C4-2B (cell line): ENCODE data around the gene MRPL24.

Experiments
- H3K27ac ChIP-seq: fragments of 450-650 bp; 2 replicates; pipeline ENCODE4 v1.5.1; 2017
- CTCF ChIP-seq: fragments of 450-650 bp; conservative IDR thresholded peaks from 2 replicates; pipeline ENCODE4 v1.5.1; 2017; ENCODE audit warnings: mild to moderate bottlenecking
- ZFX ChIP-seq: fragments of 450-650 bp; IDR thresholded peaks from 2 replicates; pipeline ENCODE4 v1.6.1; 2017

MRPL24 gene

DNA sequence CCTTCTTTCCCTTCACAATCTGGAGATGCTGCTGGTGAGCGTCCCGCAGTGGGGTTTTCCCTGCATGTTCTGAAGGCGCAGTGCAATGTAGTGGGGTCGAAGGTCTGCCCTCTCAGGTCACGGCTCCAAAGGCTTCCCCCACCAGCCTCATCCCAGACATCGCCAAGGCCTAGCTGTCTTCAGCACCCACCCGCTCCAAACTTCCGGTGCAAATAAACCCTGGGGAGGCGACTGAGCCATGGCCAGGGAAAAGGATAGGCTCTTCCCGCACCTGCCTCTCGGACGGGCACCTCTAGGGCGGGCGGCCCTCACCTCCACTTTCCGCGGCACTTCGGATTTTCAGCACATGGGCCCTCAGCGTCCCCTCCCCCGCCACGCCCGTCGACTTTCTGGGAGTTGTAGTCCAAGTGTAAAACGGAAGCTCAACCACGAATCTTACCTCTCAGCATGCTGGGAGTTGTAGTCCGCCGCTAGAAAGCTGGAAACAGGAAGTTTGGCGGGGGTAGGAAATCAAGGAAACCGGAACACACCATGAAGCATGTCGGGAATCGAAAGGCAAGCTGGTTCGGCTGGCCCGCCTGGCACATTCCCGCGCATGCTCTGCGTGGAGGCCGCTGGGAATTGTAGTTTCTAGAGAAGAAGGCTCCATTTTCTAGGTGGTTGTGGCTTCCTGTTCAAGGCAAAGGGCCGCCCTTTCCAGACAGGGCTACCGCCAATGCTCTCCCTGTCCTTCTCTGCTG is at the start of gene MRPL24:
Gene MRPL24, minus strand, starts transcription at position 348 of the 740 bp plus-strand sequence. CDS start 2,384 bp downstream, outside the sequence.
- TF ChIP-seq CTCF (no peak), ZFX (peak; percentile 92)
- H3K27ac ChIP-seq = peak within 1 kb of the TSS; percentile 90

DNA sequence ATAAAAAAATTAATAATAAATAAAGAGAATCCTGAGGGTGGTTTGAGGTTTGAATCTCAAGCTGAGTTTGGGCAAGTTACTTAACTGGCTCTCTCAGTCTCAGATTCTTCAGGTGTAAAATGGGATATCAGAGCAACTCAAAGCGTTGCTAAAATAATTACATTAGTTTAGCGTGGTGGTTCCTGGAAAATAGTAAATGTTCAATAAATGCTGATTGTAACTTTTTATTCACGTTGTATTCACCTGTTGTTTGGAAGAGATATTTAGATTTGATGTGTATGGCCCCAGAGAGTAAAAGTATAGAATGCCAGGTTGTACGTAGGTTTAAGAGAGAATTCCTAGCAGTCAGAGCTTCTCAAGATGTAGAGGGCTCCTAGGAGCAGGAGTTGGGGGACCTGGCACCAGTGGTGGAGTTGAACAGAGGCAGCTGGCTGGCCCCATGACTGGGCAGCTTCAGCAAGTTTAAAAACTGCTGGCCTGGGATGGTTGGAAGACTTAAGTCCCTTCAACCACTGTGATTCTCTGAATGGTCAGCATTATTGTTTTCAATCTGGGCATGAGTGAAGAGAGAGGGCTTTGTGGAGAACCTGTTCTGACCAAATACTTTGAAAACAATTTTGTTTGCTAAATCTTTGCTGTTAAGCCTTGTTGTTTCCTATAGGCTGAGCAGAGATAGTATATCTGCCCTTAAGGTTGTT is 48.9 kb upstream of the MRPL24 start:
- no peak overlapping the region for H3K27ac ChIP-seq
- TF ChIP-seq CTCF (no peak), ZFX (no peak)

GRCh38 chr1:156788136-156788535 is 47.2 kb upstream of the MRPL24 start:
- no peak for TF ChIP-seq ZFX
- TF ChIP-seq CTCF = no peak
- H3K27ac ChIP-seq = no peak overlapping the region

DNA sequence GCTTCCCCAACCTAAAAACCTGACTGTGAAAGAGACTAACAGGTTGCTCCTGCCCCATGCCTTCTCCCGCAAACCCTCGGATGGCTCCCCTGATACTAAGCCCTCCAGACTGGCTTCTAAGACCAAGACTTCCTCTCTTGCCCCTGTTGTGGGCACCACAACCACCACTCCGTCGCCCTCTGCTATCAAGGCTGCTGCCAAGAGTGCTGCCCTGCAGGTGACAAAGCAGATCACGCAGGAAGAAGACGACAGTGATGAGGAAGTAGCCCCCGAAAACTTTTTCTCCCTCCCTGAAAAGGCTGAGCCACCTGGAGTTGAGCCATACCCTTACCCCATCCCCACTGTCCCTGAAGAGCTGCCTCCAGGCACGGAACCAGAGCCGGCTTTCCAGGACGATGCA is 45.8 kb upstream of the MRPL24 start:
- H3K27ac ChIP-seq = no peak overlapping the region
- TF ChIP-seq CTCF (no peak), ZFX (no peak)

GRCh38 chr1:156785458-156785857 is 44.6 kb upstream of the MRPL24 start:
- no peak overlapping the region for H3K27ac ChIP-seq
- TF ChIP-seq ZFX (no peak), CTCF (no peak)

GRCh38 chr1:156781585-156782186 is 40.8 kb upstream of the MRPL24 start:
- H3K27ac ChIP-seq = no peak overlapping the region
- TF ChIP-seq CTCF (no peak), ZFX (no peak)

DNA sequence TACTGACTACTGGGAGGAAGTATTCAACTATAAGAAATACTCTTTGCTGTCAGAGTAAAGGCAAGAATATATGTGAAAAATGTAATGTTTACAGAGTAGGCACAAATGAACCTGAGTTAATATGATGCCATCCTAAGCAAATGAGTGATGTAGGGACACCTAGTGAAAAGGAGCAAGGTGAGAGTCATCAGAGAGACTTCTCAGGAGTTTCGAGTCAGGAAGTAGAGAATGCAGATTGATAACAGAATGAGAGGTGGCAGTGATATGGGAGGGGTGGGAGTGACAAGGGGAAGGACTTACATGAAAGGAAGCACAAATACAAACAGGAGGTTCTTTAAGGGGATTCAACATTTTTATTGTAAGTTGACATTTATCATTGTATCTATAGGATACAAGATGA is 36.7 kb upstream of the MRPL24 start:
- TF ChIP-seq CTCF (no peak), ZFX (no peak)
- no peak overlapping the region for H3K27ac ChIP-seq
